IMR-90 (cell line): ENCODE measurements around the gene VKORC1L1.

ENCODE experiments used
- BHLHE40 ChIP-seq: fragments of 150-350 bp; IDR thresholded peaks from 2 replicates; pipeline ENCODE4 v1.6.1; 2016; ENCODE audit warnings: mild to moderate bottlenecking, low read depth, low read length
- CHD1 ChIP-seq: IDR thresholded peaks from 2 replicates; pipeline ENCODE4 v1.6.1; 2012; ENCODE audit warnings: low read depth, low read length, improper control_type of control experiment
- FOS ChIP-seq: fragments of 150-350 bp; IDR thresholded peaks from 2 replicates; pipeline ENCODE4 v1.6.1; 2016; ENCODE audit warnings: low read depth, low read length
- MAFK ChIP-seq: IDR thresholded peaks from 2 replicates; pipeline ENCODE4 v1.6.1; 2012; ENCODE audit warnings: low read depth, low read length, improper control_type of control experiment
- MAZ ChIP-seq: IDR thresholded peaks from 2 replicates; pipeline ENCODE4 v1.6.1; 2012; ENCODE audit warnings: low read depth, mild to moderate bottlenecking, low read length, improper control_type of control experiment, moderate library complexity, borderline replicate concordance
- MXI1 ChIP-seq: IDR thresholded peaks from 2 replicates; pipeline ENCODE4 v1.6.1; 2012; ENCODE audit warnings: low read depth, mild to moderate bottlenecking, low read length, moderate library complexity, borderline replicate concordance
- NFE2L2 ChIP-seq: fragments of 150-350 bp; IDR thresholded peaks from 2 replicates; pipeline ENCODE4 v1.6.1; 2016; ENCODE audit warnings: low read depth, mild to moderate bottlenecking, low read length
- POLR2A ChIP-seq: IDR thresholded peaks from 2 replicates; pipeline ENCODE4 v1.6.1; 2012; ENCODE audit warnings: mild to moderate bottlenecking, low read depth, low read length
- RFX5 ChIP-seq: IDR thresholded peaks from 2 replicates; pipeline ENCODE4 v1.8.0; 2012; ENCODE audit warnings: low read depth, mild to moderate bottlenecking, low read length, moderate library complexity
- SMC3 ChIP-seq: fragments of 150-350 bp; IDR thresholded peaks from 2 replicates; pipeline ENCODE4 v1.6.1; 2016; ENCODE audit warnings: low read depth, mild to moderate bottlenecking, antibody characterized with exemption, low read length, moderate library complexity
- TF ChIP-seq, protein P1 (sequence below): conservative IDR thresholded peaks from 2 replicates; pipeline ENCODE4 v1.5.1; 2012; ENCODE audit warnings: mild to moderate bottlenecking, low read depth, low read length, improper control_type of control experiment
- TF ChIP-seq, protein P2 (sequence below): fragments of 150-350 bp; IDR thresholded peaks from 2 replicates; pipeline ENCODE4 v1.6.1; 2017; ENCODE audit warnings: mild to moderate bottlenecking, antibody characterized with exemption, low read length, low read depth
- TF ChIP-seq, protein P3 (sequence below): fragments of 150-350 bp; IDR thresholded peaks from 2 replicates; pipeline ENCODE4 v1.6.1; 2016; ENCODE audit warnings: low read depth, mild to moderate bottlenecking, low read length, moderate library complexity, borderline replicate concordance

DNA sequence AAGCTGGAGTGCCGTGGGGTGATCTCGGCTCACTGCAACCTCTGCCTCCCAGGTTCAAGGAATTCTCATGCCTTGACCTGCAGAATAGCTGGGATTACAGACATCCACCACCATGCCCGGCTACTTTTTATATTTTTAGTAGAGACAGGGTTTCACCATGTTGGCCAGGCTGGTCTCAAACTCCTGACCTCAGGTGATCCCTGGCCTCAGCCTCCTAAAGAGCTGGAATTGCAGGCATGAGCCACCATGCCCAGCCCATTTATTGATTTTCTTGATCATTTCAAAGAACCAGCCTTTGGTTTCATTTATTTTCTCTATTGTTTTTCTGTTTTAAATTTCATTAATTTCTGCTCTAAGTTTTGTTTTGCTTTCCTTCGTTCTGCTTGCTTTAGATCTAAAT is 58.8 kb downstream of the VKORC1L1 start:
- TF ChIP-seq, protein P1, sequence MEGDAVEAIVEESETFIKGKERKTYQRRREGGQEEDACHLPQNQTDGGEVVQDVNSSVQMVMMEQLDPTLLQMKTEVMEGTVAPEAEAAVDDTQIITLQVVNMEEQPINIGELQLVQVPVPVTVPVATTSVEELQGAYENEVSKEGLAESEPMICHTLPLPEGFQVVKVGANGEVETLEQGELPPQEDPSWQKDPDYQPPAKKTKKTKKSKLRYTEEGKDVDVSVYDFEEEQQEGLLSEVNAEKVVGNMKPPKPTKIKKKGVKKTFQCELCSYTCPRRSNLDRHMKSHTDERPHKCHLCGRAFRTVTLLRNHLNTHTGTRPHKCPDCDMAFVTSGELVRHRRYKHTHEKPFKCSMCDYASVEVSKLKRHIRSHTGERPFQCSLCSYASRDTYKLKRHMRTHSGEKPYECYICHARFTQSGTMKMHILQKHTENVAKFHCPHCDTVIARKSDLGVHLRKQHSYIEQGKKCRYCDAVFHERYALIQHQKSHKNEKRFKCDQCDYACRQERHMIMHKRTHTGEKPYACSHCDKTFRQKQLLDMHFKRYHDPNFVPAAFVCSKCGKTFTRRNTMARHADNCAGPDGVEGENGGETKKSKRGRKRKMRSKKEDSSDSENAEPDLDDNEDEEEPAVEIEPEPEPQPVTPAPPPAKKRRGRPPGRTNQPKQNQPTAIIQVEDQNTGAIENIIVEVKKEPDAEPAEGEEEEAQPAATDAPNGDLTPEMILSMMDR, result no peak
- TF ChIP-seq RFX5 (no peak), POLR2A (no peak), CHD1 (no peak), BHLHE40 (no peak), FOS (no peak), MAFK (no peak), MAZ (no peak), NFE2L2 (no peak), SMC3 (no peak), MXI1 (no peak)
- TF ChIP-seq, protein P2, sequence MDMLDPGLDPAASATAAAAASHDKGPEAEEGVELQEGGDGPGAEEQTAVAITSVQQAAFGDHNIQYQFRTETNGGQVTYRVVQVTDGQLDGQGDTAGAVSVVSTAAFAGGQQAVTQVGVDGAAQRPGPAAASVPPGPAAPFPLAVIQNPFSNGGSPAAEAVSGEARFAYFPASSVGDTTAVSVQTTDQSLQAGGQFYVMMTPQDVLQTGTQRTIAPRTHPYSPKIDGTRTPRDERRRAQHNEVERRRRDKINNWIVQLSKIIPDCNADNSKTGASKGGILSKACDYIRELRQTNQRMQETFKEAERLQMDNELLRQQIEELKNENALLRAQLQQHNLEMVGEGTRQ, result no peak
- TF ChIP-seq, protein P3, sequence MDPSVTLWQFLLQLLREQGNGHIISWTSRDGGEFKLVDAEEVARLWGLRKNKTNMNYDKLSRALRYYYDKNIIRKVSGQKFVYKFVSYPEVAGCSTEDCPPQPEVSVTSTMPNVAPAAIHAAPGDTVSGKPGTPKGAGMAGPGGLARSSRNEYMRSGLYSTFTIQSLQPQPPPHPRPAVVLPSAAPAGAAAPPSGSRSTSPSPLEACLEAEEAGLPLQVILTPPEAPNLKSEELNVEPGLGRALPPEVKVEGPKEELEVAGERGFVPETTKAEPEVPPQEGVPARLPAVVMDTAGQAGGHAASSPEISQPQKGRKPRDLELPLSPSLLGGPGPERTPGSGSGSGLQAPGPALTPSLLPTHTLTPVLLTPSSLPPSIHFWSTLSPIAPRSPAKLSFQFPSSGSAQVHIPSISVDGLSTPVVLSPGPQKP, result no peak
